Heart left ventricle (tissue), 13 donors: ENCODE measurements around the gene PACS2.

Experiments used
- POLR2A ChIP-seq, 2 donors: fragments of 450-650 bp; IDR thresholded peaks; one replicate each; pipeline ENCODE4 v1.6.1; 2017; ENCODE audit warnings: antibody characterized with exemption in 2 of 2, mild to moderate bottlenecking in 2 of 2, moderate library complexity in 2 of 2
- TF ChIP-seq, protein P1 (sequence below), 12 donors: fragments of 200-600 bp; sonication (generic) in 4 of 12; IDR thresholded peaks; one replicate each; pipeline versions ENCODE4 v1.5.0 to v1.8.0; 2018 to 2022; ENCODE audit warnings: antibody characterized with exemption in 12 of 12, mild to moderate bottlenecking in 5 of 12
- donor health status: ischemic (EF 13 %, LVEDD 7.1; RV severe dilation, severe dysfunction).
- donor health status: DM: no; HTN: yes; CAD: no.
- donor health status: DM: no; HTN: no; CAD: no.
- donor health status: ischemic (EF 25% LVEDD 6.9; RV normal size, moderate dysfunction).
- donor health status: ischemic (EF 25% LVEDD 5.7; RV mildly dilated, moderate dysfunction).
- donor health status: ischemic (EF 35%, LVEDD 5.7; RV mildly dilated, moderate dysfunction).
- donor health status: nonischemic (EF 11% LVEDD 7.7; RV severe dilation, severe dysfunction).
- donor health status: DM: yes; HTN: yes; CAD: no.
- donor health status: PGD.
- donor health status: ischemic (EF 29% LVEDD 5.4; RV normal size, mild dysfunction).
- donor health status: nonischemic (EF 23%, LVEDD 6.1; RV moderate dilation, normal function).

GRCh38 chr14:105340821-105341733 is 26.5 kb downstream of the PACS2 start:
- TF ChIP-seq, protein P1, sequence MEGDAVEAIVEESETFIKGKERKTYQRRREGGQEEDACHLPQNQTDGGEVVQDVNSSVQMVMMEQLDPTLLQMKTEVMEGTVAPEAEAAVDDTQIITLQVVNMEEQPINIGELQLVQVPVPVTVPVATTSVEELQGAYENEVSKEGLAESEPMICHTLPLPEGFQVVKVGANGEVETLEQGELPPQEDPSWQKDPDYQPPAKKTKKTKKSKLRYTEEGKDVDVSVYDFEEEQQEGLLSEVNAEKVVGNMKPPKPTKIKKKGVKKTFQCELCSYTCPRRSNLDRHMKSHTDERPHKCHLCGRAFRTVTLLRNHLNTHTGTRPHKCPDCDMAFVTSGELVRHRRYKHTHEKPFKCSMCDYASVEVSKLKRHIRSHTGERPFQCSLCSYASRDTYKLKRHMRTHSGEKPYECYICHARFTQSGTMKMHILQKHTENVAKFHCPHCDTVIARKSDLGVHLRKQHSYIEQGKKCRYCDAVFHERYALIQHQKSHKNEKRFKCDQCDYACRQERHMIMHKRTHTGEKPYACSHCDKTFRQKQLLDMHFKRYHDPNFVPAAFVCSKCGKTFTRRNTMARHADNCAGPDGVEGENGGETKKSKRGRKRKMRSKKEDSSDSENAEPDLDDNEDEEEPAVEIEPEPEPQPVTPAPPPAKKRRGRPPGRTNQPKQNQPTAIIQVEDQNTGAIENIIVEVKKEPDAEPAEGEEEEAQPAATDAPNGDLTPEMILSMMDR (IDR thresholded peaks at IDR 0.05), result no peak
- no peak for TF ChIP-seq POLR2A (IDR thresholded peaks at IDR 0.05)
